Endodermal cell (in vitro differentiated cells): Measurements from ENCODE around the gene TMEM151A. TPM values are rescaled to one million over a fixed set of nuclear protein-coding genes. Genes with fewer than 3 reads are reported as not detected.

Experiments used
- DNase-seq: peaks from one replicate; pipeline ENCODE4 v3.0.0-alpha.2; 2017
- H3K27ac ChIP-seq: 2 replicates; pipeline ENCODE4 v1.5.1; 2013; ENCODE audit warnings: mild to moderate bottlenecking, low read depth, low read length, moderate library complexity
- H3K27me3 ChIP-seq: 2 replicates; pipeline ENCODE4 v1.6.1; 2013; ENCODE audit warnings: mild to moderate bottlenecking, low read length, moderate library complexity; ENCODE audit not compliant: insufficient read depth, control insufficient read depth, poor library complexity, severe bottlenecking
- H3K36me3 ChIP-seq: 2 replicates; pipeline ENCODE4 v1.7.0; 2013; ENCODE audit warnings: mild to moderate bottlenecking, low read length, moderate library complexity; ENCODE audit not compliant: control insufficient read depth, insufficient read depth
- H3K4me1 ChIP-seq: one replicate; pipeline ENCODE4 v1.7.0; 2013; ENCODE audit warnings: low read length; ENCODE audit not compliant: control insufficient read depth, insufficient read depth
- H3K4me3 ChIP-seq: 2 replicates; pipeline ENCODE4 v1.5.1; 2013; ENCODE audit warnings: mild to moderate bottlenecking, low read length, moderate library complexity
- H3K9ac ChIP-seq: 2 replicates; pipeline ENCODE4 v1.6.1; 2013; ENCODE audit warnings: mild to moderate bottlenecking, low read length, moderate library complexity; ENCODE audit not compliant: poor library complexity, severe bottlenecking; ENCODE audit errors: extremely low read depth
- H3K9me3 ChIP-seq: 2 replicates; pipeline ENCODE4 v1.6.1; 2013; ENCODE audit warnings: mild to moderate bottlenecking, low read length, moderate library complexity; ENCODE audit not compliant: control insufficient read depth
- H3K27ac Mint-ChIP-seq: 2 replicates; pipeline ENCODE4 v1.8.0; 2020; ENCODE audit warnings: mixed read lengths
- H3K27me3 Mint-ChIP-seq: 2 replicates; pipeline ENCODE4 v1.8.0; 2021; ENCODE audit warnings: mild to moderate bottlenecking, mixed read lengths; ENCODE audit not compliant: insufficient read depth
- H3K36me3 Mint-ChIP-seq: 2 replicates; pipeline ENCODE4 v1.8.0; 2020; ENCODE audit warnings: low read depth, mixed read lengths
- H3K4me1 Mint-ChIP-seq: 2 replicates; pipeline ENCODE4 v1.8.0; 2020; ENCODE audit warnings: mixed read lengths
- H3K4me3 Mint-ChIP-seq: 2 replicates; pipeline ENCODE4 v1.8.0; 2020; ENCODE audit warnings: mild to moderate bottlenecking, moderate library complexity, mixed read lengths
- H3K9me3 Mint-ChIP-seq: 2 replicates; pipeline ENCODE4 v1.8.0; 2020; ENCODE audit warnings: mild to moderate bottlenecking, mixed read lengths
- WGBS, 2 experiments: methylation state at CpG; one replicate each; pipeline versions ENCODE4 v1.1.5 to v1.1.7; 2013; ENCODE audit warnings: missing lambda C conversion rate in 2 of 2, mixed read lengths in 1 of 2; ENCODE audit not compliant: insufficient coverage in 1 of 2, insufficient read length in 1 of 2; 5-methylcytosine and 5-hydroxymethylcytosine counted together
- total RNA-seq, 2 donors: library from RNA; stranded (reverse); fragmentation: NEBNext Ultra II Directional in 1 of 2; extraction: Animal tissue kit (Norgen Biotek cat#: 25700) in 1 of 2; gene quantifications; 2 replicates in 1 of 2; 3 replicates in 1 of 2; pipeline ENCODE4 v1.2.1, GENCODE V29; 2021
- TF ChIP-seq, protein P1 (sequence below): fragments of 200-600 bp; sonication (generic); conservative IDR thresholded peaks from 2 replicates; pipeline ENCODE4 v1.5.0; 2021; ENCODE audit warnings: antibody characterized with exemption, mild to moderate bottlenecking

The TMEM151A gene
- total RNA-seq, 2 donors from 2014 or later: 0.20 TPM; not detected in 1

DNA sequence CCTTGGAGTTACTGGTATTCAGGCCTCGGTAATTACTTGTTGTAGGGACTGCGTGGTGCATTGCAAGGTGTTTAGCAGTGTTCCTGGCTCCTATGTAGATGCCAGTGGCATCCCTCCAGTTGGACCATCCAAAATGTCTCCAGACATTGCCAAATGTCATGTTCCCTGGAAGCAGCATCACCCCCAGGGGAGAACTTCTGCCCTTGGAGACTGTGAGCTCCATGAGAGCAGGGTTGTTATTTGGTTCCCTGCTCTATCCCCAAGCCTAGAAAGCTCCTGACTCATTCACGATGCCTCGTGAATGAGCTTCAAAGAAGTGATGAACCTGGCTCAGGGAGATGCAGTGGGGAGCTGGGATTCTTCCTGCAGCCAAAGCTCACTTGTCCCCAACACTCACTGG, 29.9 kb downstream of the TMEM151A start:
- Mint-ChIP-seq H3K9me3 (peaks cover 19% of the 10 kb centered on the region), H3K27ac (no peak overlapping the region), H3K4me3 (no peak overlapping the region), H3K27me3 (peaks cover 11% of the 10 kb centered on the region), H3K36me3 (no peaks in the 10 kb centered on the region), H3K4me1 (peaks cover 5% of the 10 kb centered on the region)
- Histone ChIP-seq H3K27me3 (no peaks in the 10 kb centered on the region), H3K9me3 (no peaks in the 10 kb centered on the region), H3K27ac (no peak overlapping the region), H3K4me3 (no peak overlapping the region), H3K4me1 (no peaks in the 10 kb centered on the region), H3K36me3 (no peaks in the 10 kb centered on the region), H3K9ac (no peak overlapping the region)
- TF ChIP-seq, protein P1, sequence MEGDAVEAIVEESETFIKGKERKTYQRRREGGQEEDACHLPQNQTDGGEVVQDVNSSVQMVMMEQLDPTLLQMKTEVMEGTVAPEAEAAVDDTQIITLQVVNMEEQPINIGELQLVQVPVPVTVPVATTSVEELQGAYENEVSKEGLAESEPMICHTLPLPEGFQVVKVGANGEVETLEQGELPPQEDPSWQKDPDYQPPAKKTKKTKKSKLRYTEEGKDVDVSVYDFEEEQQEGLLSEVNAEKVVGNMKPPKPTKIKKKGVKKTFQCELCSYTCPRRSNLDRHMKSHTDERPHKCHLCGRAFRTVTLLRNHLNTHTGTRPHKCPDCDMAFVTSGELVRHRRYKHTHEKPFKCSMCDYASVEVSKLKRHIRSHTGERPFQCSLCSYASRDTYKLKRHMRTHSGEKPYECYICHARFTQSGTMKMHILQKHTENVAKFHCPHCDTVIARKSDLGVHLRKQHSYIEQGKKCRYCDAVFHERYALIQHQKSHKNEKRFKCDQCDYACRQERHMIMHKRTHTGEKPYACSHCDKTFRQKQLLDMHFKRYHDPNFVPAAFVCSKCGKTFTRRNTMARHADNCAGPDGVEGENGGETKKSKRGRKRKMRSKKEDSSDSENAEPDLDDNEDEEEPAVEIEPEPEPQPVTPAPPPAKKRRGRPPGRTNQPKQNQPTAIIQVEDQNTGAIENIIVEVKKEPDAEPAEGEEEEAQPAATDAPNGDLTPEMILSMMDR: no peak
- 83 to 90% methylated on average over 4 of the region's 4 CpGs for WGBS, 2 experiments
- no peak for DNase-seq

DNA sequence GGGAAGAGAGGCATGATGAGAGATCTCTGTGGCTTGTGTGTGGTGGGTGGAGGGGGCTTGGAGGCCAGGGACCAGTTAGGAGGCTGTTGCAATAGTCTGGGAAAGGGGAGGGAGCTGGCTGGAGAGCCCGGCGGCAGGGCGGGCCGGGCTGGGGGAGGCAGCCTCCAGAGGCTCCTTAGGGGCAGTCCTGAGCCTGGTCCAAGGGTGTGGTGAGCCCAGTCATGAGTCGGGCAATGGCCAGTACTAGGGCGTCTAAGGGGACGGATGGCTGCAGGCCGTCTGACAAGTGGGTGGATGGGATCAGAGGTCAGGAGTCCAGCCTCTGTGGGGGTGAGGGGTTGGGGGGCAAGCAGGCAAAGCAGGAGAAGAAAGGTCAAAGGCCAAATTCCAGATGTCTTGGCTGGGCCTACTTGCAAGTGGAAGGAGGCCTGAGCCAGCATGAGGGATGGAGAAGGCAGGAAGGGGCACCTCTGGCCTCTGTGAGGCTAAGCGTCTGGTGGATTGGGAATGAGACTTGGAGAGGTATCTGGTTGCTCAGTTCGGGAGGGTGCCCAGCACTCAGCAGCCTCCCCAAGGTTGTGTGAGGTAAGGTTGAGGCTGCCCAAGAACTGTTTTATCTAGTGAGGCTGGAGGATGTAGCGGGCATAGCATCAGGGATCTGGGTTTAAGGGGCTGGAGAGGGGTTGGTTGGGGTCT, 31.2 kb downstream of the TMEM151A start:
- DNase-seq: no peak
- H3K4me3 Mint-ChIP-seq: no peak overlapping the region
- Histone ChIP-seq H3K27ac (no peak overlapping the region), H3K9ac (no peak overlapping the region), H3K4me1 (no peaks in the 10 kb centered on the region), H3K4me3 (no peak overlapping the region), H3K9me3 (no peaks in the 10 kb centered on the region), H3K27me3 (no peaks in the 10 kb centered on the region), H3K36me3 (no peaks in the 10 kb centered on the region)
- H3K36me3 Mint-ChIP-seq: no peaks in the 10 kb centered on the region
- 89 to 93% methylated on average over 6 to 11 of the region's 11 CpGs for WGBS, 2 experiments
- no peak overlapping the region for H3K27ac Mint-ChIP-seq
- TF ChIP-seq, protein P1: no peak
- H3K4me1 Mint-ChIP-seq: no peaks in the 10 kb centered on the region
- H3K27me3 Mint-ChIP-seq: peaks cover 19% of the 10 kb centered on the region
- peaks cover 19% of the 10 kb centered on the region for H3K9me3 Mint-ChIP-seq

DNA sequence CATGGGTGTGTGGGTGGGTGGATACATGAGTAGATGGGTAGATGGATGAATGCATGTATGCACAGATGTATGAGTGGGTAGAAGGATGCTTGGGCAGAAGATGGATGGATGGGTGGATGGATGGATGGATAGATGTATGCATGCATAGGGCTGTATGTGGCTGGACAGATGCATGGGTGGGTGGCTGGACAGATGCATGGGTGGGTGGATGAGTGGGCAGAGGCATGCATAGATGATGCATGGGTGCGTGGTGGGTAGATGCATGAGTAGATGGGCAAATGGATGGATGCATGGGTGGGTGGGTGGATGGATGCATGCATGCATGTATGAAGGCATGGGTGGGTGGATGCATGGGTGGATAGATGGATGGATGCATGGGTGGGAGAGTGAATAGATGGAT, 32.0 kb downstream of the TMEM151A start:
- Histone ChIP-seq H3K9ac (no peak overlapping the region), H3K9me3 (no peaks in the 10 kb centered on the region), H3K36me3 (no peaks in the 10 kb centered on the region), H3K4me1 (no peaks in the 10 kb centered on the region), H3K4me3 (no peak overlapping the region), H3K27me3 (no peaks in the 10 kb centered on the region), H3K27ac (no peak overlapping the region)
- peaks cover 18% of the 10 kb centered on the region for H3K9me3 Mint-ChIP-seq
- TF ChIP-seq, protein P1: no peak
- no peak overlapping the region for H3K4me3 Mint-ChIP-seq
- WGBS, 2 experiments: 93% methylated on average over 1 of the region's 1 CpG; no CpG with 5 or more reads in 1 of the 2 experiments
- H3K27ac Mint-ChIP-seq: no peak overlapping the region
- peaks cover 20% of the 10 kb centered on the region for H3K27me3 Mint-ChIP-seq
- no peak for DNase-seq
- no peaks in the 10 kb centered on the region for H3K36me3 Mint-ChIP-seq
- H3K4me1 Mint-ChIP-seq: peaks cover 3% of the 10 kb centered on the region
